Hematopoietic multipotent progenitor cell treated with erythropoietin and hydrocortisone succinate and interleukin-3 and kit ligand, for 8 days (in vitro differentiated cells): ENCODE measurements around the gene KANSL1L.
"Not testable (repeated sequence)": the region's sequence is repeated elsewhere in the genome, so short reads cannot be mapped to it uniquely, and the experiment has no call there.

Source experiments
- DNase-seq: peaks from one replicate; pipeline ENCODE4 v3.0.0-alpha.2; 2015

KANSL1L gene, protein sequence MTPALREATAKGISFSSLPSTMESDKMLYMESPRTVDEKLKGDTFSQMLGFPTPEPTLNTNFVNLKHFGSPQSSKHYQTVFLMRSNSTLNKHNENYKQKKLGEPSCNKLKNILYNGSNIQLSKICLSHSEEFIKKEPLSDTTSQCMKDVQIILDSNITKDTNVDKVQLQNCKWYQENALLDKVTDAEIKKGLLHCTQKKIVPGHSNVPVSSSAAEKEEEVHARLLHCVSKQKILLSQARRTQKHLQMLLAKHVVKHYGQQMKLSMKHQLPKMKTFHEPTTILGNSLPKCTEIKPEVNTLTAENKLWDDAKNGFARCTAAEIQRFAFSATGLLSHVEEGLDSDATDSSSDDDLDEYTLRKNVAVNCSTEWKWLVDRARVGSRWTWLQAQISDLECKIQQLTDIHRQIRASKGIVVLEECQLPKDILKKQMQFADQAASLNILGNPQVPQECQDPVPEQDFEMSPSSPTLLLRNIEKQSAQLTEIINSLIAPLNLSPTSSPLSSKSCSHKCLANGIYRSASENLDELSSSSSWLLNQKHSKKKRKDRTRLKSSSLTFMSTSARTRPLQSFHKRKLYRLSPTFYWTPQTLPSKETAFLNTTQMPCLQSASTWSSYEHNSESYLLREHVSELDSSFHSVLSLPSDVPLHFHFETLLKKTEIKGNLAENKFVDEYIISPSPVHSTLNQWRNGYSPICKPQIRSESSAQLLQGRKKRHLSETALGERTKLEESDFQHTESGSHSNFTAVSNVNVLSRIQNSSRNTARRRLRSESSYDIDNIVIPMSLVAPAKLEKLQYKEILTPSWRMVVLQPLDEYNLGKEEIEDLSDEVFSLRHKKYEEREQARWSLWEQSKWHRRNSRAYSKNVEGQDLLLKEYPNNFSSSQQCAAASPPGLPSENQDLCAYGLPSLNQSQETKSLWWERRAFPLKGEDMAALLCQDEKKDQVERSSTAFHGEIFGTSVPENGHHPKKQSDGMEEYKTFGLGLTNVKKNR

DNA sequence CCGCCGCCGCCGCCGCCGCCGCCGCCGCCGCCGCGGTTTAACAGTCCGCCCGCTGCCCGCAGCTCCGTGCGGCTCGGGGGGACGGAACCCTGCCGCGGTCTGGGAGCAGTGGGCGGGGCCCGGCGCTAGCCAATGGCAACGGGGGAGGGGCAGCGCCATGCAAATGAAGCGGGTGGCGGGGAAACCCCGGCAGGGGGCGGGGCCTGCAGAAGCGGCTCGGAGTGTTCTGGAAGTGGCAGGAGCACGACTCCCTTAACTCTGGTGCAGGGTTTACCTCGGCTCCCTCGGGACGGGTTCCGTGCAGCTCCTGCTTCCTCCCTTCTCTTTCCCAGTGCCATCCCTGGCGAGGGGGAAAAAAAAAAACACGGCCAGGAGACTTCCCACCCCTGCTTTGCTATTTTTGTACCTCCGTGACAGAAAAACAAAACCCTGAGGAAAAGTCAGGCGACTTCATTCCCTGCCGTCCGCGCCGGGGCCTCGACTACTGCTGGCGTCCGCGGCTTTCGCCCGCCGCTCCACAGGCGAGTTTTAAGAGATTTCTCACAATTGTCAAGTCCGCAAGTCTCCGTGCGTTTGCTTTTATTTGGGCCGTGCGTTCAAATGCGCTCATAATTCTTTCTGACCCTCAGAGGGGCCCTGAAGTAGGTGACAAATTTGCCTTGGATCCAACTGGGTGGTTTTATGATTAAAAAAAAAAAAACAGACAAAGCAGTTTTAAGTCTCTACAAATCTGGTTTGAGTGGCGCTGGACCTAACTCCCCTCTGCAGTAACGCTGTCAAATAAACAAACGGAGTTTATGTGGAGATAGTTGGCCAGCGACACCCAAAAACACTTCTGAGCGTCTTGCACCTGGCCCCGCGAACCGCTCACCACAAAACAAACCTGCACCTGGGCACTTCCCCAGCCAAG, at the start of gene KANSL1L:
Gene KANSL1L, minus strand, starts transcription at position 101 of the 910 bp plus-strand sequence. CDS start 16,827 bp downstream, outside the sequence.
- peak; percentile 93 for DNase-seq

GRCh38 chr2:210215120-210215519, 43.9 kb upstream of the KANSL1L start:
- no peak for DNase-seq

GRCh38 chr2:210210185-210210584, 39.0 kb upstream of the KANSL1L start:
- DNase-seq: no peak

DNA sequence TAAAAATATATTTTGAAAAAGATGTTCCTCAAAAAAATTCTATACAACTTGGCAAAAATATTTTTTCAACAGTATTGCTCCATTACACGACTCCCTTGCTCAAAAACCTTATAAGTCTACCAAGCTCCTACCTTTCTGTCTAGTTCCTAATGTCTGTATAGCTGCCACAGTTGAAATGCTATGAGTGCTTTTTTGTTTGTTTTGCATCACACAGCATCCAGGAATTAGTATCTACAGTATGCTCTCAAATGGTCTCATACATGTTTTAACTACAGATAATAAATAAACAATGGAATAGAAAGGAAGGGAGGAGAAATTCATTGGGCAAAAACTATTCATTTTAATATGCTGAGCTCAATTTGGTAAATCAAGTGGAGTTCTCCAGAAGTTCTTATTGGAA, 36.7 kb upstream of the KANSL1L start:
- no peak for DNase-seq

GRCh38 chr2:210203558-210203957, 32.3 kb upstream of the KANSL1L start:
- DNase-seq: no peak

DNA sequence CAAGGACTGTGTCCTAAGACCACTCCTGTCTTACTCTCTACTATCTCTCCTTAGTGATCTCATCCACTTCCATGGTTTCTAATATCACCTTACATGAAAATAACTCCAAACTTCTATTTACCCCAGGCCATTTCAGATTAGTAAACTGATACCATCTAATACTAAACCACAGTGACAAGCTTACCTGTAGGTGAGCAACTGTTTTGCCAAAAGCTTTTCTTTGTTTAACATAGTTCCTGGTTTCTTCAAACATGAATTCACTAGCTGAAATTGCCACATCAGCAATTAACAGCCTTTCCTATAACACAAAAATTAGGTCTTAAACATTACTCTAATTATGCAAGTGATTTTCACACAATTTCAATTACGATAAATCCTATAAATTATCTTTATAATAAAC, 31.9 kb upstream of the KANSL1L start:
- no peak for DNase-seq

DNA sequence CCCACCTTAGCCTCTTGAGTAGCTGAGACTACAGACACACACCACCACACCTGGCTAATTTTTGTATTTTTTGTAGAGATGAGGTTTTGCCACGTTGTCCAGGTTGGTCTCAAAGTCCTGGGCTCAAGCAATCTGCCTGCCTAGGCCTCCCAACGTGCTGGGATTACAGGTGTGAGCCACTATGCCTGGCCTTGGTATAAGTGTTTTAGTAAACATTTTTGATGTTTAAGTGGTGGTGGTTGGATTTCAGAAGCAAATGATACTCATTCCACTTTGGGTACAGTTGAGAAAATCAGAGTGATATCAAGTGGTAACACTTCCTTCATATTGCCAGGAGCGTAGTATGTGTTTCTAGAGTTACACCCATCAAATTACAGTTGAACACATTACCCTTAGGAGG, 28.6 kb upstream of the KANSL1L start:
- DNase-seq: no peak

DNA sequence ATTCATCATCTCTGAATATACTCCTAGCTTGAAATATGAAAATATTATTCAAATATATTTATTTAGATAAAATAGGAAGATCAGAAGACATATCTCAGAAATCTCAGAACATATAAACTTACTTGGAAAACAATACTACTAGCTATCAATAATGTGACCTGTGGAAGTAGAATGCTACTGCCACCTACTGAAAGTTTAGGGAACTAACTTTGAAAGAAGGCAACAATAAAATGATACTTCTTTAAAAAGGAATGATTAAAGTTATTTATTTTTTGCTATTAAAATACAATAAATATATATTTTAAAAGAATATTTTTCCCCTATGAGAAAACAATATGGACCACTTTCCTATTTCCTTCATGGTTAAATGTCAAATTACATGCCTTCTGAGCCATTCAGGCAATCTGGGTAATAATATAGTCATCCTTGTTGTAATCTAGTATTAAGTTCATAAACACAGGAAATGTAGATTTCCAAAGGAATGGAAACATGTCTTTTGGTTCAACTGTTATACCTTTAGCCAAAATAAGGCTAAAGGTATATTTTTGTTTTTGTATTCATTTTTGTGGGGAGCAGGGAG, 28.1 kb upstream of the KANSL1L start:
- peak; percentile 48 for DNase-seq

DNA sequence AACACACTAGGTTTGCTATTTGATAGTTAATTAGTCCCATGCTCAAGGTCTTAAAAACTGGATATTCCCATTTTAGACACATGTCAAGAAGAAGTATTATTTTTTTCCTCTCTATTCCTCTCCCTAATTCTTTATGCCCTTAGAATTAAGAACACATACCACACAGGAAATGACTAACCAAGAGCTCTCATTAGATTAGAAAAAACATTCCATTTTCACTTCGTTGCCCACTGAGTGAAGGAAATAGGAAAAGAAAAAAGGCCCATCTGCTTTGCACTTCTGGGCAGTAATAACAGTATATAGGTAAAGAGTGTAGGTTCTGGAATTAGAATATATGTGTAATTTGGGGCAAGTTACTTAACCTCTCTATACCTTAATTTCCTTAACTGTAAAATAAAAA, 27.1 kb upstream of the KANSL1L start:
- DNase-seq: no peak

DNA sequence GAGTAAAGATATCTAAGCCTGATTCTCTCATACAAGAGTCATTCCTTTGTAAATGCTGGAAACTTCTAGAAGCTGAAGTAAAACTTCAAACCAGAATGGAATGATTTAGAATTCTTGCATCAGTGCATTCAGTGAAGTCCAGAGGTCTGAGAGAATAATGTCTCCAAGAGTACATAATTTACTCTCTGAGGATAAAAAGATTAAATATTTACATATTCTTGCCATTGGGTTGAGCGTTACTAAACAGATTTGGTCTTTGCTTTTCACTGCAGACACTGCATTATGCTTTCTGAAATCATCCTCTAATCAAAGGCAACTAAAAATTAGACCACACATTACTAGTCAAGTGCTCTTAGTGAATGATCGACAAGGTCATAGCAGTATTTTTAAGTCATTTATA, 26.5 kb upstream of the KANSL1L start:
- no peak for DNase-seq

DNA sequence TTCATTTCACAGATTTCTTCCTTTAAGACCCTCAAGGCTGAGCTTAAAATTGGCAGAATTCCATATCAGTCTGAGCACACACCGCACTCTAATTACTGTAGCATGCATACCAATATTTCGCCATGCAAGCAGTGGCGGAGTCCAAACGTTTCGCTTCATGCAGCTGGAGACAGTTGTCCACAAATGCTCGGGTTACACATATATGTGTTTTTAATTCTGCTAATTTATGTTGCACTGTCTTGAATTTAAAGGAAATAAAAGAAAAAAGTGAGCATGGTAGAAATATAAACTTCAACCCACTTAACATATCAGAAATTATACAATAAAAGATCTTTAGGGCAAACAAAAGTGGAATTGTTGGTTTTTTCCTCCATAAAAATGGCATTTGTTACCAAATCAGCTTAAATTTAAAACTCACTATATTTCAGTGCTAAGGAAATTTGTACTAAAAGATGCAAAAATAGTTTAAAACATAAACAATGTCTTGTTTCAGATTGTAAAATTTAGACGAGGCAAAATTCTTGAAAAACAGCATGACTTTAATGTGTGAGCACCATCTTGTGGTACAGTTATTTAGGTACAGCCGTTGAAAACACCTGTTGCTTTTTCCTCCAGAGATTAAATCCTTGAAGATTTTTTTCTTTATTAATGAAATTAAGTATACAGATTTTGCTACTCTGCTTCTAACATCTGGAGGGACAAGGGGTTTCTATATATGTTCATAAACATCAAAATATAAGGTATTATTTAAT, 24.1 kb upstream of the KANSL1L start:
- DNase-seq: peak; percentile 61

- DNase-seq: no peak
Measured at GRCh38 chr2:210190345-210190744, 19.1 kb upstream of the KANSL1L start.

GRCh38 chr2:210189452-210190138, 18.4 kb upstream of the KANSL1L start:
- no peak for DNase-seq

- DNase-seq: no peak
Measured at GRCh38 chr2:210188755-210189154, 17.5 kb upstream of the KANSL1L start.

DNA sequence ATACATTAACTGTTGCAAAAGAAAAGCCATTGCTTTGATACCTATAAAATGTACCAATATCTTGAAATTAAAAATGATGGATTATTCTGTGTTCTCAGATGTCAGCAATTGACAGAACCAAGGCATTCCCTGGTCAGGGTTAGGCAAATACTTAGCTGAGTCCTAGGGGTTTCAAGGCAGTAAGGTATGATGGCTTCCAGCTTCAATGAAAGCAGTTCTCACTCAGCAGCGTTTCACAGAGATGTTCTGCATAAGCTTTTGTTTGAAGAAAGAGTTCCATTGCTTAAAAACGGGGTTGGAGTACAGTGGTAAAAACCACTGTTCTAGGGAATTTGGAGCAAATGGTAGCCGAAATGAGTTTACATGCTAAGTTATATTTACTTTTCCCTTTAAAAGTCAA, 17.0 kb upstream of the KANSL1L start:
- no peak for DNase-seq

DNA sequence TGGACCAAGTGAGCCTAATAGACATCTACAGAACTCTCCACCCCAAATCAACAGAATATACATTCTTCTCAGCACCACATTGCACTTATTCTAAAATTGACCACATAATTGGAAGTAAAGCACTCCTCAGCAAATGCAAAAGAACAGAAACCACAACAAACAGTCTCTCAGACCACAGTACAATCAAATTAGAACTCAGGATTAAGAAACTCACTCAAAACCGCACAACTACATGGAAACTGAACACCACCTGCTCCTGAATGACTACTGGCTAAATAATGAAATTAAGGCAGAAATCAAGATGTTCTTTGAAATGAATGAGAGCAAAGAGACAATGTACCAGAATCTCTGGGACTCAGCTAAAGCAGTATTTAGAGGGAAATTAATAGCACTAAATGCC, 12.7 kb upstream of the KANSL1L start:
- DNase-seq: not testable (repeated sequence)

- DNase-seq: not testable (repeated sequence)
Measured at GRCh38 chr2:210181606-210182088, 10.4 kb upstream of the KANSL1L start.

- DNase-seq: not testable (repeated sequence)
Measured at GRCh38 chr2:210181033-210181605, 9.9 kb upstream of the KANSL1L start.

- DNase-seq: no peak
Measured at GRCh38 chr2:210180477-210180876, 9.3 kb upstream of the KANSL1L start.

DNA sequence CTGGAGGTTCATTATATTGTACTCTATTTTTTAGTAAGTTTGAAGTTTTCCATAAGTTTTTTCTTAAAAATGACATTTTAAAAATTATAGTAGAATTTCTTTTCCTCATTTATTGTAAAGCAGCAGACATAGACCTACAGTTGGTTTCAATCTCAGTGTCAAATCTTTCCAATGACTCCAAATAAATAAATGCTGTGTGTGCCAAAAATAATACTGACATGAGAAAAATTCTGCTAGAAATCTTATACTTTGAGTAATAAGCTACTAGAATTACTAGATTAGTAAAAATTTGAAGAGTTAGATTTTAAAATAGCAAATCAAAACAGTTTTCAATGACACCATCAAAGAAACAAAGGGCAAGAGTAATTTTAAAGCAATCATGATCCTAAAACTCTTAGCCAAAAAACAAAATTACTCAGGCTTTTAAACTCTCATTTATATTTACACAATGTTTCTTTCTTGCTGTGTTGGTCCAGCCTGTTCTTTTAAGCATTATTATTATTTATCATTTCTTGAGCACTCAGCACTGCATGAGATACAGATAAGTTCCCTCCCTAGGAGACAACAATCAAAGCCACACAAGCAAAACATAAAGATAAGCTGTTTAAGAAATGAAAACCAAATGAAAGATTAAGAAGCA, 8.3 kb upstream of the KANSL1L start:
- no peak for DNase-seq
